Activated T-cell treated with anti-CD3 and anti-CD28 coated beads, Interleukin-2, amount 50 U/mL, for 24 hours (primary cell): ENCODE data around the gene IP6K1.
A peak's percentile ranks its signal among the peaks of the same experiment; 100 is the strongest.
"Not testable (repeated sequence)": the region's sequence is repeated elsewhere in the genome, so short reads cannot be mapped to it uniquely, and the experiment has no call there.

Experiments used
- DNase-seq: peaks from one replicate; pipeline ENCODE4 v3.0.0-alpha.2; 2020
- H3K27ac Mint-ChIP-seq: 2 replicates; pipeline ENCODE4 v1.8.0; 2020; ENCODE audit warnings: mild to moderate bottlenecking, mixed read lengths
- H3K27me3 Mint-ChIP-seq: 2 replicates; pipeline ENCODE4 v1.8.0; 2020; ENCODE audit warnings: mixed read lengths
- H3K36me3 Mint-ChIP-seq: 2 replicates; pipeline ENCODE4 v1.8.0; 2020; ENCODE audit warnings: low read depth, mixed read lengths
- H3K4me1 Mint-ChIP-seq: 2 replicates; pipeline ENCODE4 v1.8.0; 2020; ENCODE audit warnings: low read depth, mixed read lengths
- H3K4me3 Mint-ChIP-seq: 2 replicates; pipeline ENCODE4 v1.8.0; 2020; ENCODE audit warnings: mild to moderate bottlenecking, moderate library complexity, mixed read lengths
- H3K9me3 Mint-ChIP-seq: 2 replicates; pipeline ENCODE4 v1.8.0; 2020; ENCODE audit warnings: mixed read lengths

Gene IP6K1

GRCh38 chr3:49706456-49707112 lies 79.8 kb downstream of the IP6K1 start:
- Mint-ChIP-seq H3K27me3 (no peaks in the 10 kb centered on the region), H3K9me3 (no peaks in the 10 kb centered on the region), H3K36me3 (peaks cover 79% of the 10 kb centered on the region), H3K4me3 (no peak overlapping the region), H3K4me1 (peaks cover 2% of the 10 kb centered on the region), H3K27ac (no peak overlapping the region)
- DNase-seq: no peak

DNA sequence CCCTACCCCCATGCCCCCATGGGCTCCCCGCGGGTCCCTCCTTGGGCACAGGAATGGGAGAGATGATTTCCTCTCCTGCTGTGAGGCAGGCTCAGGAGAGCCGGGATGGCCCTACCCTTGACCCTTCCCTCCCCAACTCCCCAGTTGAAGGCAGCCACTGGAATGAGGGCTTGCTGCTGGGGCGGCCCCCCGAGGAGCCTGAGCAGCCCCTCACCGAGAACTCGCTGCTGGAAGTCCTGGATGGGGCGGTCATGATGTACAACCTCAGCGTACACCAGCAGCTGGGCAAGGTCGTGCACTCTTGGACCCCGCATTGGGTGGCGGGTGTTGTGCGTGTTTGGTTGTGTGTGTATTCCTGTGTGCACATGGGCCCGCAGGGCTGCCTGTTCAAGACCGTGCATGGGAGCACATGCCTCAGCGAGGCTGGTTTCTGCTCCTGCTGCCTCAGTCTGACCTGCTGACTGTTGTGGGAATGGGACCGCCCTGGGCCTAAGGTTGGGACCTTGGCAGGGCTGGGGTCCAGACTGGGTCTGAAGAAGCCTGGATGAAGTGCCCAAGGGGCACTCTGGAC lies 80.9 kb downstream of the IP6K1 start:
- H3K4me3 Mint-ChIP-seq: no peak overlapping the region
- no peaks in the 10 kb centered on the region for H3K4me1 Mint-ChIP-seq
- H3K36me3 Mint-ChIP-seq: peaks cover 84% of the 10 kb centered on the region
- no peak for DNase-seq
- no peaks in the 10 kb centered on the region for H3K27me3 Mint-ChIP-seq
- no peak overlapping the region for H3K27ac Mint-ChIP-seq
- no peaks in the 10 kb centered on the region for H3K9me3 Mint-ChIP-seq

DNA sequence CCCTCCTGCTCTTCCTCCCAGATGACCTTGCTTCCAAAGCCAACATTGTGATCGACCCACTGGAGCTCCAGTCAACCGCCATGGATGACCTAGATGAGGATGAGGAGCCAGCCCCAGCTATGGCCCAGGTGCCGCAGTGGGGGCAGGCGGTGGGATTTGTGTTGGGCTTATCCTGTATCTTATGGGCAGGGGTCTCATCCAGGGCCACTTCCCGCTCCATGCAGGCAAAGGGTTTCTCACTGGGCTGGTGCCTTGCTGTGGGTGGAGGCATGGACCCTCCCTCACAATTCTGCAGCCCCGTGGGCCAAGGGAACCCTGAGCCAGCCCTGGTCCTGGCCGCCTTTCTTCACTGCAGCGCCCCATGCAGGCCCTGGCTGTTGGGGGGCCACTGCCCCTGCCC lies 81.7 kb downstream of the IP6K1 start:
- H3K27me3 Mint-ChIP-seq: no peaks in the 10 kb centered on the region
- DNase-seq: no peak
- no peak overlapping the region for H3K4me3 Mint-ChIP-seq
- H3K4me1 Mint-ChIP-seq: no peaks in the 10 kb centered on the region
- H3K27ac Mint-ChIP-seq: no peak overlapping the region
- H3K9me3 Mint-ChIP-seq: no peaks in the 10 kb centered on the region
- H3K36me3 Mint-ChIP-seq: peaks cover 86% of the 10 kb centered on the region

DNA sequence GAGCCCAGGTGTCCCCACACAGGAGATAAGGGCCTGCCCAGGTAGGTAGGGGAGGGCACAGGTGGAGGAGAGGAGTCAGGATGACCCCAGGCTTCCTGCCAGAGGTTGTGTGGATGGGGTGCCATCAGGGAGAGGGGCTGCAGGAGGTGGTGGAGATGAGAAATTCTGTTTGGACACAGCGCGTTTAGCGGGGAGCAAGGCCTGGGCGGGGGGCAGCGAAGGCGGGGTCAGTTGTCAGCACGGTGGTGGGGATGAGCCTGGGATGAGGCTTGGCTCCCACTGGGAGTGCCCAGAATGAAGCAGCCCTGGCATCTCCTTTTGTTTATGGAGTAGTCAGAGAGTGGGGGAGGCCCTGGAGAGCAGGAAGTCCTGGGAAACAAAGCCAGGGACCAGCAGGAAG lies 82.4 kb downstream of the IP6K1 start:
- no peak overlapping the region for H3K4me3 Mint-ChIP-seq
- H3K4me1 Mint-ChIP-seq: no peaks in the 10 kb centered on the region
- H3K27me3 Mint-ChIP-seq: no peaks in the 10 kb centered on the region
- no peak overlapping the region for H3K27ac Mint-ChIP-seq
- H3K36me3 Mint-ChIP-seq: peaks cover 86% of the 10 kb centered on the region
- no peak for DNase-seq
- H3K9me3 Mint-ChIP-seq: no peaks in the 10 kb centered on the region

DNA sequence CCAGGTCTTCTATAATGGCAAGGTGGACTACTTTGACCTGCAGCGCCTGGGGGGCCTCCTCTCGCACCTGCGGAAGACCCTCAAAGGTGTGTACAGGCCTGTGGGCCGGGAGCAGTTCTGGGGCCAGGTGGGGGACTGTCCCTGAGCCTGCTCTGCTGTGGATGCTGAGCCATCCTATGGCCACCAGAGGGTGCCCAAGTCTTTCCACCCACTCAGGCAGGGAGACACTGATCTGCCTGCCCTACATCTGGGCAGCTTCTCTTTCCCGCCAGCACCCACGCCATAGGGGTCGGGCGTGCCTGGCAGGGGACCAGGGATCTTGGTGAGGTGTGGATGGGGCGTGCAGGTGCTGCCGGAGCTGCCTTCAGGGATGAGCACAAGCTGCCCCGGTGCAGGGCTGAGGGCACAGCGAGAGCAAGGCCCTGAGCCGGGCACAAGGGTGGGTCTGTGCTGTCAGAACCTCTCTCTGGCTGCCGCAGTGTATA lies 82.9 kb downstream of the IP6K1 start:
- peaks cover 88% of the 10 kb centered on the region for H3K36me3 Mint-ChIP-seq
- H3K27ac Mint-ChIP-seq: no peak overlapping the region
- H3K9me3 Mint-ChIP-seq: no peaks in the 10 kb centered on the region
- DNase-seq: peak; percentile 73
- H3K4me1 Mint-ChIP-seq: no peaks in the 10 kb centered on the region
- H3K27me3 Mint-ChIP-seq: no peaks in the 10 kb centered on the region
- H3K4me3 Mint-ChIP-seq: no peak overlapping the region

GRCh38 chr3:49702672-49703071 lies 83.7 kb downstream of the IP6K1 start:
- Mint-ChIP-seq H3K9me3 (no peaks in the 10 kb centered on the region), H3K27ac (no peak overlapping the region)

GRCh38 chr3:49701388-49702077 lies 84.8 kb downstream of the IP6K1 start:
- DNase-seq: no peak
- Mint-ChIP-seq H3K27me3 (no peaks in the 10 kb centered on the region), H3K4me3 (no peak overlapping the region), H3K4me1 (no peaks in the 10 kb centered on the region), H3K9me3 (no peaks in the 10 kb centered on the region), H3K36me3 (peaks cover 89% of the 10 kb centered on the region), H3K27ac (no peak overlapping the region)

More at GRCh38 chr3:49702672-49703071, 83.7 kb downstream of the IP6K1 start:
- no peak for DNase-seq
- no peaks in the 10 kb centered on the region for H3K4me1 Mint-ChIP-seq
- H3K36me3 Mint-ChIP-seq: peaks cover 90% of the 10 kb centered on the region
- no peak overlapping the region for H3K4me3 Mint-ChIP-seq
- H3K27me3 Mint-ChIP-seq: no peaks in the 10 kb centered on the region

DNA sequence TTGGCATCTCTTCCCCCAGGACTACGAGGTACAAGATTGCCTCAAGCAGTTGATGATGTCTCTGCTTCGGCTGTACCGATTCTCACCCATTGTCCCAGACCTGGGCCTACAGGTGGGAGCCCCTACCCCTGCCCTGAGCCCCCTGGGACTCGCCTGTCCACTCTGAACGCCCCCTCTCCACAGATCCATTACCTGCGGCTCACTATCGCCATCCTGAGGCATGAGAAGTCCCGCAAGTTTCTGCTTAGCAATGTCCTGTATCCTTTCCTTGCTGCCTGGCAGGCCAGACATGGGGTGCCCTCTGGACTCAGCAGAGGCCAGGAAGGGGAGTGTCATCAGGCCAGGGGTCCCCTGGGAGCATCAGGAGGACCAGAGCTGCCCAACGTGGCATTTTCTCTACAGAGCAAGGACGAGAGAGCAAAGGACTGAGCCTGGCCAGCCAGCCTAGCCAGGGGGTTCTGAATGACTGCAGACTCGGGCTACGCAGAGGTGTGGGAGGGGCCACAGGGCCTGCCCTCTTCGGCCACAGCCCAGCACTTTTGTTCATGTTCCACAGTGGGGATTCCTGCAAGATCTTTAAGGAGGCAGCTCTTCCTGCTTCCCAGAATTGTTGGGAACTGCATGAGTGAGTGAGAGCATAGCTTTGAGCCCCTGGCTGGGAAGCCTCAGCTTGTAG lies 85.8 kb downstream of the IP6K1 start:
- H3K9me3 Mint-ChIP-seq: no peaks in the 10 kb centered on the region
- no peaks in the 10 kb centered on the region for H3K4me1 Mint-ChIP-seq
- peaks cover 81% of the 10 kb centered on the region for H3K36me3 Mint-ChIP-seq
- no peak overlapping the region for H3K4me3 Mint-ChIP-seq
- H3K27ac Mint-ChIP-seq: no peak overlapping the region
- DNase-seq: no peak
- no peaks in the 10 kb centered on the region for H3K27me3 Mint-ChIP-seq

GRCh38 chr3:49700014-49700413 lies 86.3 kb downstream of the IP6K1 start:
- Mint-ChIP-seq H3K27me3 (no peaks in the 10 kb centered on the region), H3K9me3 (no peaks in the 10 kb centered on the region), H3K4me3 (no peak overlapping the region), H3K4me1 (no peaks in the 10 kb centered on the region), H3K27ac (no peak overlapping the region), H3K36me3 (peaks cover 75% of the 10 kb centered on the region)
- DNase-seq: no peak

DNA sequence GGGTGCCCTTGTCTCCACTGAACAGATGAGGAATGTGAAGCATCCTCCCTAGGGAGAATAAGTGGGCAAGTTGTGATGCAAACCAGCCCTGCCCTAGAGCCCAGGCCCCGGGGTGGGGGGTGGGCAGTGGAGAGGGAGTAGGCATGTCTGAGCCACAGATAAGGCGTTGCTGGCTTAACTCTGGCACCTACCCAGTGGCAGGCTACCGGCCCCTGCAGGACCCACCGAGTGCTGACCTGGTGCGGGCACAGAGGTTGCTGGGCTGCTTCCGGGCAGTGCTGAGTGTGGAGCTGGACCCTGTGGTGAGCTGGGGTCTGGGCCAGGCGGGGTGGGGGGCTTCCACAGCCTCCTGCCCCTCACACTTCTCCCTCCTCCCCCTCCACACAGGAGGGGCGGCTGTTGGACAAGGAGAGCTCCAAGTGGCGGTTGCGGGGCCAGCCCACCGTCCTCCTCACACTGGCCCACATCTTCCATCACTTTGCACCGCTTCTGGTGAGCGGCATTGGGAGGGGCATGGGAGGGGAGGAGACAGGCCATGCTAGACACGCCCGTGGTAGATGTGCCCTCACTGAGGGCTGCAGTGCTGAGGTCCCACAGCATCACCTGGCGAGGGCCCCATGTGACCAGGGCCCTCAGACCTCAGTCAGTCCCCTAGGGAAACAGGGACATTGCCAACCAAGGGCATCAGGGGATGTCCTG lies 86.9 kb downstream of the IP6K1 start:
- Mint-ChIP-seq H3K27me3 (no peaks in the 10 kb centered on the region), H3K4me3 (no peak overlapping the region), H3K27ac (no peak overlapping the region), H3K9me3 (no peaks in the 10 kb centered on the region), H3K36me3 (peaks cover 74% of the 10 kb centered on the region), H3K4me1 (peaks cover 3% of the 10 kb centered on the region)
- no peak for DNase-seq

GRCh38 chr3:49695350-49696015 lies 90.9 kb downstream of the IP6K1 start:
- not testable (repeated sequence) for H3K27me3 Mint-ChIP-seq, H3K27ac Mint-ChIP-seq, DNase-seq, H3K4me3 Mint-ChIP-seq, H3K9me3 Mint-ChIP-seq
- peaks cover 24% of the 10 kb centered on the region for H3K4me1 Mint-ChIP-seq
- H3K36me3 Mint-ChIP-seq: peaks cover 41% of the 10 kb centered on the region

GRCh38 chr3:49694409-49695070 lies 91.8 kb downstream of the IP6K1 start:
- H3K27ac Mint-ChIP-seq, H3K27me3 Mint-ChIP-seq, DNase-seq, H3K4me3 Mint-ChIP-seq, H3K9me3 Mint-ChIP-seq: not testable (repeated sequence)
- Mint-ChIP-seq H3K36me3 (peaks cover 41% of the 10 kb centered on the region), H3K4me1 (peaks cover 31% of the 10 kb centered on the region)

DNA sequence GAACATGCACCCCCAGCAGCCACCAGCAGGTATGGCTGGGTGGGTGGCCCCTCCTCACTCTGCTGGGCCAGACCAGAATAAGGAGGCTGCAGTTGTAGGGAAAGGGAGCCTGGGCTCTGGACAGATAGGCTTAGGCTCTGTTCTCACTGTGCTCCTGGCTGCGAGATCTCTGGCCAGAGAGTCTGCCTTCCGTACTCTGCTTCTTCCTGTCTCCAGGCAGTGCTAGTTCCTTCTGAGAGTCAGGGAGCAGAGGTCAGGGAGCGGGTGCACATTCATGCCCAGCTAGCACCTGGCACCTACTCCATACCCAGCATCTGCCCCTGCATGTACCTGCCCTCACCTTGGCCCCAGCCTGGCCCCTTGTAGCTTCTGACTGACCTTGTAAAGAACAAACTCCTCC lies 94.9 kb downstream of the IP6K1 start:
- Mint-ChIP-seq H3K4me1 (peaks cover 47% of the 10 kb centered on the region), H3K36me3 (peaks cover 22% of the 10 kb centered on the region), H3K4me3 (peak overlapping the region; percentile 97)
- not testable (repeated sequence) for H3K9me3 Mint-ChIP-seq, H3K27me3 Mint-ChIP-seq, DNase-seq, H3K27ac Mint-ChIP-seq
